ENCODE results near the gene TNNT3.

- TF ChIP-seq YY1 (IDR thresholded peaks at IDR 0.05; ENCODE audit: low read depth) (no peak), TAF1 (IDR thresholded peaks at IDR 0.05; ENCODE audit: low read depth) (no peak), EGR1 (IDR thresholded peaks at IDR 0.05) (no peak), TCF12 (IDR thresholded peaks at IDR 0.05; ENCODE audit: low read depth) (no peak)
Measured at GRCh38 chr11:1896923-1897322, 22.6 kb upstream of the TNNT3 start.
